ENCODE data around the gene PRIM2. TPM values are rescaled to one million over a fixed set of nuclear protein-coding genes. Genes with fewer than 3 reads are reported as not detected.
"Not testable (repeated sequence)": the region's sequence is repeated elsewhere in the genome, so short reads cannot be mapped to it uniquely, and the experiment has no call there.

The PRIM2 gene
- total RNA-seq, 4 donors from 2014 or later = 6.0 to 15.0 (median 7.0) TPM

- H3K36me3 ChIP-seq; H3K4me1 ChIP-seq; H3K27ac ChIP-seq (replicated peaks in 1 of 4); H3K4me3 ChIP-seq; H3K9me3 ChIP-seq; intact Hi-C loops (cut with DNase I); DNase-seq (ENCODE audit: extremely low spot score); H3K27me3 ChIP-seq: not testable (repeated sequence)
- 96% methylated on average over 2 of the region's 2 CpGs for WGBS
These were observed 341.1 kb downstream of the PRIM2 start for GRCh38 chr6:57658526-57658925.

- H3K36me3 ChIP-seq; H3K9me3 ChIP-seq; H3K4me3 ChIP-seq; H3K27me3 ChIP-seq; intact Hi-C loops (cut with DNase I); H3K27ac ChIP-seq (replicated peaks in 1 of 4); H3K4me1 ChIP-seq; DNase-seq (ENCODE audit: extremely low spot score): not testable (repeated sequence)
- 66% methylated on average over 2 of the region's 2 CpGs for WGBS
These were observed 342.4 kb downstream of the PRIM2 start for GRCh38 chr6:57659794-57660193.

GRCh38 chr6:57660940-57661339 is 343.5 kb downstream of the PRIM2 start:
- intact Hi-C loops (cut with DNase I); H3K4me1 ChIP-seq; H3K4me3 ChIP-seq; DNase-seq (ENCODE audit: extremely low spot score); H3K27ac ChIP-seq (replicated peaks in 1 of 4); H3K27me3 ChIP-seq; H3K9me3 ChIP-seq; H3K36me3 ChIP-seq: not testable (repeated sequence)
- WGBS = 88% methylated on average over 1 of the region's 1 CpG

GRCh38 chr6:57668108-57668507 is 350.7 kb downstream of the PRIM2 start:
- H3K9me3 ChIP-seq; H3K27me3 ChIP-seq; H3K27ac ChIP-seq (replicated peaks in 1 of 4); H3K4me3 ChIP-seq; DNase-seq (ENCODE audit: extremely low spot score); intact Hi-C loops (cut with DNase I); H3K36me3 ChIP-seq; H3K4me1 ChIP-seq: not testable (repeated sequence)

GRCh38 chr6:57671237-57671636 is 353.8 kb downstream of the PRIM2 start:
- H3K27ac ChIP-seq (replicated peaks in 1 of 4); DNase-seq (ENCODE audit: extremely low spot score); H3K9me3 ChIP-seq; intact Hi-C loops (cut with DNase I); H3K27me3 ChIP-seq; H3K36me3 ChIP-seq; H3K4me3 ChIP-seq; H3K4me1 ChIP-seq: not testable (repeated sequence)
- 85% methylated on average over 3 of the region's 3 CpGs for WGBS

- H3K27ac ChIP-seq (replicated peaks in 1 of 4); intact Hi-C loops (cut with DNase I); H3K27me3 ChIP-seq; H3K9me3 ChIP-seq; DNase-seq (ENCODE audit: extremely low spot score); H3K4me3 ChIP-seq; H3K36me3 ChIP-seq; H3K4me1 ChIP-seq: not testable (repeated sequence)
- WGBS = 70% methylated on average over 6 of the region's 6 CpGs
These were observed 354.7 kb downstream of the PRIM2 start for GRCh38 chr6:57671937-57672627.

GRCh38 chr6:57673281-57673680 is 355.9 kb downstream of the PRIM2 start:
- DNase-seq (ENCODE audit: extremely low spot score); intact Hi-C loops (cut with DNase I); H3K36me3 ChIP-seq; H3K9me3 ChIP-seq; H3K4me3 ChIP-seq; H3K27me3 ChIP-seq; H3K4me1 ChIP-seq; H3K27ac ChIP-seq (replicated peaks in 1 of 4): not testable (repeated sequence)
- WGBS = 75% methylated on average over 1 of the region's 1 CpG

GRCh38 chr6:57675386-57675785 is 358.0 kb downstream of the PRIM2 start:
- H3K27ac ChIP-seq (replicated peaks in 1 of 4); intact Hi-C loops (cut with DNase I); H3K9me3 ChIP-seq; H3K27me3 ChIP-seq; H3K36me3 ChIP-seq; DNase-seq (ENCODE audit: extremely low spot score); H3K4me1 ChIP-seq; H3K4me3 ChIP-seq: not testable (repeated sequence)
- 83% methylated on average over 4 of the region's 4 CpGs for WGBS

- intact Hi-C loops (cut with DNase I); H3K36me3 ChIP-seq; DNase-seq (ENCODE audit: extremely low spot score); H3K27ac ChIP-seq (replicated peaks in 1 of 4); H3K4me3 ChIP-seq; H3K27me3 ChIP-seq; H3K4me1 ChIP-seq; H3K9me3 ChIP-seq: not testable (repeated sequence)
- 52% methylated on average over 1 of the region's 1 CpG for WGBS
These were observed 379.0 kb downstream of the PRIM2 start for GRCh38 chr6:57696382-57696781.

Small RNAs within 50 kb of the gene (small RNA-seq; reads per million reads assigned to genes)
- gene MIR548U = 0 reads per million in 3 donors

Other genes with a start within 250 kb of the PRIM2 start
- 10 to 100 TPM; 32.0 to 49.0 (median 38.0) TPM for gene ZNF451, start 227.4 kb upstream of the PRIM2 start, total RNA-seq
- 10 to 100 TPM; 29.0 to 42.8 (median 39.6) TPM for gene BAG2, start 145.3 kb upstream of the PRIM2 start, total RNA-seq
- 100 to 1,000 TPM in 1 of 4 donors, 10 to 100 TPM in 3; 57.8 to 102 (median 70.3) TPM for gene RAB23, start 95.3 kb upstream of the PRIM2 start, total RNA-seq

Measured in esophagus muscularis mucosa (tissue), 4 donors.